Measurements from ENCODE around the gene NT5C2. TPM values are rescaled to one million over a fixed set of nuclear protein-coding genes. Genes with fewer than 3 reads are reported as not detected.

Gene NT5C2
- total RNA-seq, 4 donors from 2014 or later = 91.2 to 98.3 (median 92.5) TPM

- TF ChIP-seq POLR2A (IDR thresholded peaks at IDR 0.05) = no peak
- TF ChIP-seq CTCF (IDR thresholded peaks at IDR 0.05) = no peak
- Histone ChIP-seq H3K4me3 (no peak overlapping the region), H3K4me1 (peaks cover 0 to 45% (median 17%) of the 10 kb centered on the region in 3 donors), H3K27ac (peak overlapping the region in 3 of 4 donors; percentile 69 to 74 (median 72)), H3K9me3 (no peaks in the 10 kb centered on the region), H3K36me3 (peaks cover 0 to 47% (median 8%) of the 10 kb centered on the region in 3 donors), H3K27me3 (no peaks in the 10 kb centered on the region)
- DNase-seq = no peak
- intact Hi-C loops (cut with DNase I) = no loop called here
These were observed 82.7 kb downstream of the NT5C2 start for GRCh38 chr10:103110407-103110806.

GRCh38 chr10:103109821-103110220 lies 83.3 kb downstream of the NT5C2 start:
- intact Hi-C loops (cut with DNase I) = loop anchor here (10.0 kb wide), 1 partner anchor 135 kb away; the partner anchor contains the start of gene RPEL1
- Histone ChIP-seq H3K27ac (peak overlapping the region in 3 of 4 donors; percentile 69 to 74 (median 72)), H3K4me3 (no peak overlapping the region), H3K4me1 (peaks cover 0 to 40% (median 15%) of the 10 kb centered on the region in 3 donors), H3K27me3 (no peaks in the 10 kb centered on the region), H3K36me3 (peaks cover 0 to 53% (median 8%) of the 10 kb centered on the region in 3 donors), H3K9me3 (no peaks in the 10 kb centered on the region)
- TF ChIP-seq POLR2A (IDR thresholded peaks at IDR 0.05) = no peak
- no peak for TF ChIP-seq CTCF (IDR thresholded peaks at IDR 0.05)
- WGBS, 2 donors = 70 to 81% methylated on average over 2 of the region's 2 CpGs
- no peak for DNase-seq

- H3K27me3 ChIP-seq = no peaks in the 10 kb centered on the region
- peaks cover 0 to 17% (median 5%) of the 10 kb centered on the region in 3 donors for H3K4me1 ChIP-seq
- no peaks in the 10 kb centered on the region for H3K9me3 ChIP-seq
- H3K36me3 ChIP-seq = peaks cover 8 to 80% (median 9%) of the 10 kb centered on the region in 3 donors
- DNase-seq = no peak
- H3K27ac ChIP-seq = no peak overlapping the region
- H3K4me3 ChIP-seq = no peak overlapping the region
- TF ChIP-seq CTCF (IDR thresholded peaks at IDR 0.05) (no peak), POLR2A (IDR thresholded peaks at IDR 0.05) (no peak)
- intact Hi-C loops (cut with DNase I) = loop anchor here (10.0 kb wide), 1 partner anchor 138 kb away; the partner anchor contains the start of gene RPEL1
These were observed 86.5 kb downstream of the NT5C2 start for GRCh38 chr10:103106539-103106938.

GRCh38 chr10:103105462-103105861 lies 87.6 kb downstream of the NT5C2 start:
- Histone ChIP-seq H3K27me3 (no peaks in the 10 kb centered on the region), H3K4me3 (no peak overlapping the region), H3K27ac (no peak overlapping the region), H3K4me1 (peaks cover 0 to 7% (median 4%) of the 10 kb centered on the region in 3 donors), H3K9me3 (no peaks in the 10 kb centered on the region), H3K36me3 (peaks cover 8 to 90% (median 13%) of the 10 kb centered on the region in 3 donors)
- TF ChIP-seq CTCF (IDR thresholded peaks at IDR 0.05) = no peak
- TF ChIP-seq POLR2A (IDR thresholded peaks at IDR 0.05) = no peak
- WGBS, 2 donors = 95 to 100% methylated on average over 1 of the region's 1 CpG
- intact Hi-C loops (cut with DNase I) = loop anchor here (10.0 kb wide), 1 partner anchor 139 kb away; the partner anchor contains the start of gene RPEL1
- DNase-seq = no peak

GRCh38 chr10:103104721-103105120 lies 88.4 kb downstream of the NT5C2 start:
- intact Hi-C loops (cut with DNase I) = loop anchor here (10.0 kb wide), 1 partner anchor 140 kb away; the partner anchor contains the start of gene RPEL1
- Histone ChIP-seq H3K4me1 (no peaks in the 10 kb centered on the region), H3K27me3 (no peaks in the 10 kb centered on the region), H3K36me3 (peaks cover 8 to 94% (median 16%) of the 10 kb centered on the region in 3 donors), H3K4me3 (no peak overlapping the region), H3K27ac (no peak overlapping the region), H3K9me3 (no peaks in the 10 kb centered on the region)
- DNase-seq = no peak
- TF ChIP-seq CTCF (IDR thresholded peaks at IDR 0.05) (no peak), POLR2A (IDR thresholded peaks at IDR 0.05) (no peak)
- WGBS, 2 donors = 43% methylated on average over 2 of the region's 2 CpGs
